HCT116 (cell line): ENCODE results near the gene MYBPH. TPM values are rescaled to one million over a fixed set of nuclear protein-coding genes. Genes with fewer than 3 reads are reported as not detected.

Experiments
- ATAC-seq: fragments of 200-7000 bp; cut with Tn5 transposase; 2 replicates; pipeline ENCODE4 v1.9.1; 2020; ENCODE audit warnings: mild to moderate bottlenecking, moderate library complexity
- BruUV-seq: library from RNA; stranded (reverse); fragments of 400-500 nt; replicated peaks from 2 replicates; lab custom pipeline; 2021; lab: Mats Ljungman, UMichigan
- CTCF ChIA-PET: fragments of 300-600 bp; sonication (Branson Sonifier 250); formaldehyde crosslinking; loops from one replicate; lab custom pipeline; 2021; ENCODE audit warnings: antibody characterized with exemption; lab: Charles Lee
- POLR2A ChIA-PET: fragments of 300-600, 350-600 bp; sonication (Branson Sonifier 250); formaldehyde crosslinking; loops from one replicate; lab custom pipeline; 2021; ENCODE audit warnings: antibody characterized with exemption; lab: Charles Lee
- RAD21 ChIA-PET, 2 experiments: fragments of 300-600 bp; sonication (Branson Sonifier 250); formaldehyde crosslinking; loops; one replicate each; lab custom pipeline; 2023; ENCODE audit warnings: low total read pairs in 2 of 2; ENCODE audit not compliant: uncharacterized antibody in 2 of 2, unreplicated experiment in 2 of 2, low non-redundant PET in 1 of 2; lab: Charles Lee
- DNase-seq: peaks from one replicate; pipeline ENCODE4 v3.0.0-alpha.2; 2010; ENCODE audit warnings: low read depth, low spot score
- H2AFZ ChIP-seq: fragments of 200-600 bp; shearing (Covaris generic), sonication (generic); 2 replicates; pipeline ENCODE4 v1.6.1; 2017; ENCODE audit warnings: low read depth, mixed run types, mixed read lengths, antibody characterized with exemption, low read length; ENCODE audit not compliant: poor library complexity, severe bottlenecking
- H3K27ac ChIP-seq: 2 replicates; pipeline ENCODE4 v1.5.1; 2012; ENCODE audit warnings: low read depth, low read length
- H3K27me3 ChIP-seq: fragments of 200-600 bp; sonication (generic); 2 replicates; pipeline ENCODE4 v1.6.1; 2016; ENCODE audit warnings: mixed run types, low read length, mixed read lengths; ENCODE audit not compliant: insufficient read depth
- H3K36me3 ChIP-seq, 2 experiments: fragments of 200-500 bp in 1 of 2; fragments of 200-600 bp in 1 of 2; sonication (Bioruptor generic) in 1 of 2; sonication (generic) in 1 of 2; 2 replicates each; pipeline versions ENCODE4 v1.5.1 to v1.6.1; 2014 to 2016; ENCODE audit warnings: low read length in 2 of 2, inconsistent platforms in 1 of 2, mixed read lengths in 1 of 2, mixed run types in 1 of 2; ENCODE audit not compliant: insufficient read depth in 2 of 2, control insufficient read depth in 1 of 2
- H3K4me1 ChIP-seq, 2 experiments: fragments of 200-600 bp in 1 of 2; sonication (generic) in 1 of 2; 2 replicates each; pipeline versions ENCODE4 v1.5.1 to v1.6.1; 2012 to 2017; ENCODE audit warnings: low read length in 2 of 2, inconsistent platforms in 1 of 2, mild to moderate bottlenecking in 1 of 2, mixed read lengths in 1 of 2, mixed run types in 1 of 2, moderate library complexity in 1 of 2; ENCODE audit not compliant: insufficient read depth in 2 of 2, control insufficient read depth in 1 of 2
- H3K4me2 ChIP-seq: fragments of 200-600 bp; sonication (generic); 2 replicates; pipeline ENCODE4 v1.6.1; 2017; ENCODE audit warnings: mixed run types, low read length, mixed read lengths
- H3K4me3 ChIP-seq, 2 experiments: fragments of 200-600 bp in 1 of 2; sonication (generic) in 1 of 2; replicated peaks in 1 of 2; 2 replicates each; pipeline ENCODE4 v1.5.1; 2011 to 2016; ENCODE audit warnings: low read length in 2 of 2, control low read depth in 1 of 2, low read depth in 1 of 2, mild to moderate bottlenecking in 1 of 2, mixed read lengths in 1 of 2, mixed run types in 1 of 2
- H3K79me2 ChIP-seq: fragments of 200-600 bp; sonication (generic); 2 replicates; pipeline ENCODE4 v1.6.1; 2017; ENCODE audit warnings: mild to moderate bottlenecking, mixed run types, low read length, moderate library complexity, mixed read lengths; ENCODE audit not compliant: insufficient read depth
- H3K9ac ChIP-seq: fragments of 200-600 bp; sonication (generic); 2 replicates; pipeline ENCODE4 v1.6.1; 2016; ENCODE audit warnings: low read length, mixed read lengths
- H3K9me2 ChIP-seq: fragments of 200-600 bp; sonication (generic), shearing (Covaris generic); 2 replicates; pipeline ENCODE4 v1.6.1; 2017; ENCODE audit warnings: mixed run types, mild to moderate bottlenecking, moderate library complexity; ENCODE audit not compliant: insufficient read depth
- H3K9me3 ChIP-seq, 2 experiments: fragments of 200-500 bp in 1 of 2; fragments of 200-600 bp in 1 of 2; sonication (Bioruptor generic) in 1 of 2; sonication (generic) in 1 of 2; 2 replicates each; pipeline ENCODE4 v1.6.1; 2014 to 2017; ENCODE audit warnings: low read length in 2 of 2, mixed read lengths in 2 of 2, inconsistent platforms in 1 of 2, low read depth in 1 of 2, mild to moderate bottlenecking in 1 of 2, mixed run types in 1 of 2, moderate library complexity in 1 of 2; ENCODE audit not compliant: control insufficient read depth in 1 of 2, insufficient read depth in 1 of 2
- H4K20me1 ChIP-seq: fragments of 200-600 bp; sonication (generic), shearing (Covaris generic); 2 replicates; pipeline ENCODE4 v1.6.1; 2017; ENCODE audit warnings: mixed run types, mild to moderate bottlenecking, moderate library complexity; ENCODE audit not compliant: insufficient read depth
- CBX3 ChIP-seq: IDR thresholded peaks from 2 replicates; pipeline ENCODE4 v1.6.1; 2012; ENCODE audit warnings: low read depth
- CEBPB ChIP-seq: IDR thresholded peaks from 2 replicates; pipeline ENCODE4 v1.6.1; 2012; ENCODE audit warnings: low read depth
- CTCF ChIP-seq, 3 experiments: fragments of 200-600 bp in 1 of 3; sonication (generic) in 1 of 3; IDR thresholded peaks in 2 of 3; conservative IDR thresholded peaks in 1 of 3; 2 replicates each; pipeline ENCODE4 v1.5.1; 2012 to 2017; ENCODE audit warnings: low read depth in 2 of 3, low read length in 2 of 3, antibody characterized with exemption in 1 of 3, borderline replicate concordance in 1 of 3, control low read depth in 1 of 3, mild to moderate bottlenecking in 1 of 3, mixed read lengths in 1 of 3, mixed run types in 1 of 3, moderate library complexity in 1 of 3; ENCODE audit not compliant: insufficient read depth in 1 of 3
- EZH2 ChIP-seq: fragments of 200-600 bp; sonication (generic); IDR thresholded peaks from 2 replicates; pipeline ENCODE4 v1.6.1; 2017; ENCODE audit warnings: antibody characterized with exemption, mixed run types
- EZH2phosphoT487 ChIP-seq: fragments of 200-600 bp; IDR thresholded peaks from 2 replicates; pipeline ENCODE4 v1.6.1; 2018; ENCODE audit warnings: antibody characterized with exemption, borderline replicate concordance
- FOSL1 ChIP-seq: IDR thresholded peaks from 2 replicates; pipeline ENCODE4 v1.6.1; 2012; ENCODE audit warnings: low read depth
- JUND ChIP-seq: IDR thresholded peaks from 2 replicates; pipeline ENCODE4 v1.6.1; 2012
- MAX ChIP-seq: IDR thresholded peaks from 2 replicates; pipeline ENCODE4 v1.6.1; 2012
- POLR2A ChIP-seq: IDR thresholded peaks from 2 replicates; pipeline ENCODE4 v1.7.0; 2011; ENCODE audit warnings: borderline replicate concordance; ENCODE audit not compliant: insufficient read depth, insufficient read length; ENCODE audit errors: extremely low read depth
- POLR2AphosphoS5 ChIP-seq: IDR thresholded peaks from 2 replicates; pipeline ENCODE4 v1.6.1; 2011; ENCODE audit warnings: mild to moderate bottlenecking, low read depth, low read length, moderate library complexity
- RAD21 ChIP-seq: IDR thresholded peaks from 2 replicates; pipeline ENCODE4 v1.6.1; 2012; ENCODE audit warnings: low read depth, mild to moderate bottlenecking
- REST ChIP-seq: IDR thresholded peaks from 2 replicates; pipeline ENCODE4 v1.6.1; 2012; ENCODE audit warnings: low read depth
- SIN3A ChIP-seq: IDR thresholded peaks from 2 replicates; pipeline ENCODE4 v1.6.1; 2012; ENCODE audit warnings: low read depth
- SRF ChIP-seq: IDR thresholded peaks from 2 replicates; pipeline ENCODE4 v1.6.1; 2012; ENCODE audit warnings: low read depth
- TCF7L2 ChIP-seq: IDR thresholded peaks from 2 replicates; pipeline ENCODE4 v1.7.0; 2011; ENCODE audit warnings: borderline replicate concordance, inconsistent platforms; ENCODE audit not compliant: insufficient read depth, insufficient read length; ENCODE audit errors: extremely low read depth
- YY1 ChIP-seq: IDR thresholded peaks from 2 replicates; pipeline ENCODE4 v1.6.1; 2011; ENCODE audit warnings: low read length, low read depth, moderate library complexity, mild to moderate bottlenecking; ENCODE audit not compliant: insufficient replicate concordance; ENCODE audit errors: extremely low read depth
- ZBTB33 ChIP-seq: IDR thresholded peaks from 2 replicates; pipeline ENCODE4 v1.6.1; 2011; ENCODE audit warnings: mild to moderate bottlenecking, low read length, moderate library complexity; ENCODE audit not compliant: insufficient replicate concordance; ENCODE audit errors: extremely low read depth
- ZFX ChIP-seq: fragments of 450-650 bp; IDR thresholded peaks from 2 replicates; pipeline ENCODE4 v1.6.1; 2017
- intact Hi-C: fragments of 100-400 bp; cut with micrococcal nuclease; formaldehyde crosslinking; loops from 2 replicates; pipeline ENCODE4 v1.10.0; 2022
- total RNA-seq: library from RNA; stranded (reverse); gene quantifications from one replicate; pipeline ENCODE4 v1.2.1, GENCODE V29; 2021; ENCODE audit not compliant: unreplicated experiment

Gene MYBPH
- total RNA-seq, 1 experiment from 2014 or later: 0.22 TPM

GRCh38 chr1:203158960-203159665, 16.5 kb downstream of the MYBPH start:
- intact Hi-C loops: no loop called here
- POLR2A ChIA-PET: no interaction called here

More at GRCh38 chr1:203158960-203159665, 16.5 kb downstream of the MYBPH start:
- no peaks in the 10 kb centered on the region for H3K36me3 ChIP-seq
- DNase-seq: no peak
- peaks cover 3 to 15% of the 10 kb centered on the region in 2 experiments; a peak in 3 of 4 replicates for H3K4me1 ChIP-seq
- H2AFZ ChIP-seq: no peak overlapping the region
- ChIA-PET CTCF (interaction anchor here (1.7 kb wide), 1 partner anchor 13 kb away, joined by 4 read pairs; no protein-coding TSS in a partner anchor), RAD21 (no interaction called here)
- H3K27ac ChIP-seq: no peak overlapping the region
- H3K9me2 ChIP-seq: no peaks in the 10 kb centered on the region
- no peaks in the 10 kb centered on the region for H3K9me3 ChIP-seq
- H3K9ac ChIP-seq: no peak overlapping the region
- TF ChIP-seq JUND: no peak
- no peak for TF ChIP-seq SIN3A
- no peak for TF ChIP-seq CEBPB
- TF ChIP-seq FOSL1: no peak
- TF ChIP-seq TCF7L2: no peak
- TF ChIP-seq YY1: no peak
- no peak for TF ChIP-seq EZH2phosphoT487
- no peak for TF ChIP-seq POLR2AphosphoS5
- no peak for TF ChIP-seq RAD21
- TF ChIP-seq ZBTB33: no peak
- TF ChIP-seq MAX: no peak
- TF ChIP-seq SRF: no peak
- TF ChIP-seq CBX3: no peak
- TF ChIP-seq POLR2A: no peak
- TF ChIP-seq CTCF (IDR thresholded peaks at IDR 0.05 in 2 of 3, conservative IDR thresholded peaks at IDR 0.05 in 1 of 3; ENCODE audit: borderline replicate concordance in 1 of 3, insufficient read depth in 1 of 3, low read depth in 2 of 3, low read length in 2 of 3): no peak
- no peak for TF ChIP-seq ZFX
- TF ChIP-seq EZH2: no peak
- no peak for TF ChIP-seq REST
- no peak overlapping the region for H3K4me2 ChIP-seq
- no peak overlapping the region for H3K4me3 ChIP-seq
- no peaks in the 10 kb centered on the region for H4K20me1 ChIP-seq
- no peaks in the 10 kb centered on the region for H3K27me3 ChIP-seq
- no peak for ATAC-seq
- no peaks in the 10 kb centered on the region for H3K79me2 ChIP-seq
- no TSS peak for BruUV-seq
